GM12891 (cell line): ENCODE results near the gene PALS2.

ENCODE experiments used
- DNase-seq: peaks from one replicate; pipeline ENCODE4 v3.0.0; 2011; ENCODE audit warnings: low spot score; ENCODE audit not compliant: insufficient read length
- FAIRE-seq: peaks from 2 replicates; lab custom pipeline; 2011; peaks lifted over from hg19 to GRCh38; lab: Jason Lieb, UNC
- PAX5 ChIP-seq: IDR thresholded peaks from 2 replicates; pipeline ENCODE4 v1.6.1; 2011; ENCODE audit warnings: low read length, moderate library complexity, mild to moderate bottlenecking; ENCODE audit not compliant: insufficient read depth, severe bottlenecking
- POLR2A ChIP-seq: IDR thresholded peaks from 2 replicates; pipeline ENCODE4 v1.6.1; 2011; ENCODE audit warnings: low read depth, low read length, control low read depth
- POLR2AphosphoS5 ChIP-seq: IDR thresholded peaks from 2 replicates; pipeline ENCODE4 v1.6.1; 2011; ENCODE audit warnings: low read depth, low read length, control low read depth
- POU2F2 ChIP-seq: IDR thresholded peaks from 2 replicates; pipeline ENCODE4 v1.6.1; 2011; ENCODE audit warnings: low read depth, mild to moderate bottlenecking, control low read depth, low read length, moderate library complexity
- SPI1 ChIP-seq: IDR thresholded peaks from 2 replicates; pipeline ENCODE4 v1.6.1; 2011; ENCODE audit warnings: low read depth, low read length, control low read depth
- TAF1 ChIP-seq: IDR thresholded peaks from 2 replicates; pipeline ENCODE4 v1.6.1; 2011; ENCODE audit warnings: low read depth, low read length, control low read depth

PALS2 gene

DNA sequence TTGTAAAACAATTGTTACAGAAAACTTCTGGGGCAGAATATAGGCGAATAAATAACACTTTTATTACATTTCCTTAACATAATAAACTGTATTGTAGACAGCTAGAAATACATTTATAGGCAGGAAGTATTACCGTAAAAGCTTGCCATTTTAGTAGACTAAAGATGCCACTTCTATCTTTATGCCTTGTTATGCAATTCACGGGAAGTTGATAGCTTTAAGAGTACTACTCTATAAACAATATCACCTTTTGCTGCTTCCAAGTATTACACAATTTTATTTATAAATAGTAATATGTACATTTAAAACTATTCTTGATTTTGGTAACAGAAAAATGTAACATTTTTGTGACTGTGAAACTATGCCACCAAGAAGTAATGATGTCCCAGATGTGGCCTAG lies 37.9 kb downstream of the PALS2 start:
- TF ChIP-seq POLR2A (no peak), SPI1 (no peak), POLR2AphosphoS5 (no peak), TAF1 (no peak), PAX5 (no peak), POU2F2 (no peak)
- DNase-seq: no peak
- no peak for FAIRE-seq

GRCh38 chr7:24617957-24618616 lies 44.8 kb downstream of the PALS2 start:
- no peak for TF ChIP-seq TAF1
- no peak for TF ChIP-seq POLR2AphosphoS5
- no peak for TF ChIP-seq POU2F2
- no peak for TF ChIP-seq POLR2A
- DNase-seq: no peak
- FAIRE-seq: no peak

DNA sequence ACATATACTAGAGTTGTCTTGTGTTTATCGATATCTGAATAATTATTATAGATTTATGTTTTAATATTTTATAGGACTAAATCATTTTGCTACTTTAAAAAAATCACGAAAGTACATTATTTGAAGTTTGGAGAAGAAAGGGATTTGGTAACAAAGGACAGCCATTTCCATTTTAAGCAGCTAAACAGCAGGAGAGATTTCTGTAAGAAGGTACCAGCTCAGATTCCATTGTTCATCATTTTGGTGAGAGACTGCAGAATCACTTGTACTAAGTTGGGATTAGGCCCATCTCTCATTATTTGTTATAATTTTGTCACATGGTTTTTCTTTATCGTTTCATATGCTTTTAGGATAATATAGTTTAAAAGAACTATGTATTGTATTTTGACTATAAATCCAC lies 46.7 kb downstream of the PALS2 start:
- FAIRE-seq (no peak), DNase-seq (no peak)
- TF ChIP-seq POU2F2 (no peak), POLR2A (no peak), PAX5 (no peak), SPI1 (no peak), POLR2AphosphoS5 (no peak), TAF1 (no peak)

DNA sequence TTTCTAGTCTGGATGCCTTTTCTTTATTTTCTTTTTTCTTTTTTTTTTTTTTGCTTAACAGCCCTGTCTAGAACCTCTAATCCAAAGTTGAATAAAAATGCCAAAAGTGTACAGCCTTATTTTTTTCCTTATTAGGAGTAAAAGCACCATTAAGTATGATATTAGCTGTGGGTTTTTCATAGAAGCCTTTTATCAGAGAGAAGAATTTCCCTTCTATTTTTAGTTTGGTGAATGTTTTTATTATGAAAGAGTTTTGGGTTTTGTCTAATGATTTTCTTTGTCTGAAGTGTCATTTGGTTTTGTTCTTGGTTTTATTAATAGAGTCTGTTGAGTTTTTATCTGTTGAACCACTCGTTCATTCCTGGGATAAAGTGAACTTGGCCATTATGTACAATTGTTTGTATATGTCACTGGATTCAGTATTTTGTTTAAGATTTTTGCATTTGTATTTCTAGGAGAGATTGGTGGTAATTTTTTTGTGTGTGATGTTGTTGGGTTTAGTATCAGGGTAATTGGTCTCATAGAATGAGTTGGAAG lies 49.5 kb downstream of the PALS2 start:
- TF ChIP-seq SPI1 (no peak), POU2F2 (no peak), PAX5 (no peak), TAF1 (no peak), POLR2A (no peak), POLR2AphosphoS5 (no peak)
- DNase-seq (no peak), FAIRE-seq (no peak)
